Ammon's horn (tissue), 1 donor: ENCODE data around the gene CAMTA2.
"Not testable (repeated sequence)": the region's sequence is repeated elsewhere in the genome, so short reads cannot be mapped to it uniquely, and the experiment has no call there.

Experiments
- DNase-seq: peaks from one replicate; pipeline ENCODE4 v3.0.0-alpha.2; 2016; ENCODE audit warnings: low spot score

CAMTA2 gene, protein sequence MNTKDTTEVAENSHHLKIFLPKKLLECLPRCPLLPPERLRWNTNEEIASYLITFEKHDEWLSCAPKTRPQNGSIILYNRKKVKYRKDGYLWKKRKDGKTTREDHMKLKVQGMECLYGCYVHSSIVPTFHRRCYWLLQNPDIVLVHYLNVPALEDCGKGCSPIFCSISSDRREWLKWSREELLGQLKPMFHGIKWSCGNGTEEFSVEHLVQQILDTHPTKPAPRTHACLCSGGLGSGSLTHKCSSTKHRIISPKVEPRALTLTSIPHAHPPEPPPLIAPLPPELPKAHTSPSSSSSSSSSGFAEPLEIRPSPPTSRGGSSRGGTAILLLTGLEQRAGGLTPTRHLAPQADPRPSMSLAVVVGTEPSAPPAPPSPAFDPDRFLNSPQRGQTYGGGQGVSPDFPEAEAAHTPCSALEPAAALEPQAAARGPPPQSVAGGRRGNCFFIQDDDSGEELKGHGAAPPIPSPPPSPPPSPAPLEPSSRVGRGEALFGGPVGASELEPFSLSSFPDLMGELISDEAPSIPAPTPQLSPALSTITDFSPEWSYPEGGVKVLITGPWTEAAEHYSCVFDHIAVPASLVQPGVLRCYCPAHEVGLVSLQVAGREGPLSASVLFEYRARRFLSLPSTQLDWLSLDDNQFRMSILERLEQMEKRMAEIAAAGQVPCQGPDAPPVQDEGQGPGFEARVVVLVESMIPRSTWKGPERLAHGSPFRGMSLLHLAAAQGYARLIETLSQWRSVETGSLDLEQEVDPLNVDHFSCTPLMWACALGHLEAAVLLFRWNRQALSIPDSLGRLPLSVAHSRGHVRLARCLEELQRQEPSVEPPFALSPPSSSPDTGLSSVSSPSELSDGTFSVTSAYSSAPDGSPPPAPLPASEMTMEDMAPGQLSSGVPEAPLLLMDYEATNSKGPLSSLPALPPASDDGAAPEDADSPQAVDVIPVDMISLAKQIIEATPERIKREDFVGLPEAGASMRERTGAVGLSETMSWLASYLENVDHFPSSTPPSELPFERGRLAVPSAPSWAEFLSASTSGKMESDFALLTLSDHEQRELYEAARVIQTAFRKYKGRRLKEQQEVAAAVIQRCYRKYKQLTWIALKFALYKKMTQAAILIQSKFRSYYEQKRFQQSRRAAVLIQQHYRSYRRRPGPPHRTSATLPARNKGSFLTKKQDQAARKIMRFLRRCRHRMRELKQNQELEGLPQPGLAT

DNA sequence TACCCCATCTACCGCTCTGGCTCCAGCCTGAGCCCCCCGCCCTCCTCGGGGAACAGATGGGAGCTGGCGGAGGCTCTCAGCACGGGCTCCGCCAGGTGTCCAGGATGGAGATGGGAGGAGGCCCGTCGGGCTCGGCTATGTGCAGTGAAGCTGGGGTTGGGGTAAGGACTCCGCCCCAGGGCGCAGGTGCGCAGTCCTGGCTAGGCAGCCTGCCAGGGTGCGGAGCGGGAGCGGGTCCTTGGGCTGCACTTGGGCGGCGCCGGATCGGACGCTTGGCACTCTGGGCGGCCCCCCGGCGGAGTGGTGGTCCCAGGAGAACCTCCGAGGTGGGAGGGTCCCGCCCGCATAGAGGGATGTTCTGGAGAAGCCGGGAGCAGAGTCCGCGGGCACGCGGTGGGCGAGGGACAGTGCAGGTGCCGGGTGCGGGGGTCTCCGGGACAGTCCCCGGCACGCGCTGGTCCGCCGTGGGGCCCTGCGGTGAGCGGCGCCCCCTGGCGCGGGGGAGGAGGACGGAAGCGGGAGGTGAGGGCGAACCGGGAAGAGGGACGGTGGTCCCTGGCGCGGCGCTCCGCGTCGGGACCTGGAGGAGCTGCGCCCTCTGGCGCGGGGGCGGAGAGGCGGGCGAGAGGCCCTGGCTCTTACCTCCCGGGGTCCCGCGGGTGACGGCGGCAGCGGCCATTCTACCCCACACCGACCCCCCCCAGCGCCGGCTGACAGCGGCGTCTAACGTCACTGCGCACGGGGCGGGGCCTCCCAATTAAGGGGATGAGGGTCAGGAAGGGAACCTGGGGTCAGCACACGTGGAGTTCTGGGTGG is at the start of gene CAMTA2:
TSS of gene CAMTA2 (minus strand) at position 725 of the 816 bp plus-strand sequence. CDS start 1,453 bp downstream, outside the sequence.
- peak; percentile 93 for DNase-seq

DNA sequence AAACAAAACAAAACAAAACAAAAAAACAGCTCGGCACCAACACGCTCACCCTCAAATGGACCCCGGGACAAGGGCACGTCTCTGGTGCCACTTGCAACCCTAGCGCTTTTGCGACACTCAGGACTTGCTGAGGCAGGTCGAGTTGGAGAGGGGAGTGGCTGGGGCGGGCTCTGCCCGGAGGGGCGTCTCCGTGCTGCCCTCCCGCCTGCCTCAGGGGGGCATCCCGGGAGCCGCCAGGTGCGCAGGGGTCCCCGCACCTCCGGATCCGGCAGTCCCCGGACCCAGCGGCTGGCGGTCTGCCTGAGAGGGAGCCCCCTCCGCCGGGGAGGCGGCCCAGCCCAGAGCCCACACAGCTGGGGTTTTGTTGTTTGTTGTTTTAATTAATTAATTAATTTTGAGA is 47.8 kb upstream of the CAMTA2 start, which contains the start of gene SLC52A1:
TSS of gene SLC52A1 (minus strand) at position 112 of the 400 bp plus-strand sequence. CDS start 820 bp downstream, outside the sequence.
- no peak for DNase-seq

DNA sequence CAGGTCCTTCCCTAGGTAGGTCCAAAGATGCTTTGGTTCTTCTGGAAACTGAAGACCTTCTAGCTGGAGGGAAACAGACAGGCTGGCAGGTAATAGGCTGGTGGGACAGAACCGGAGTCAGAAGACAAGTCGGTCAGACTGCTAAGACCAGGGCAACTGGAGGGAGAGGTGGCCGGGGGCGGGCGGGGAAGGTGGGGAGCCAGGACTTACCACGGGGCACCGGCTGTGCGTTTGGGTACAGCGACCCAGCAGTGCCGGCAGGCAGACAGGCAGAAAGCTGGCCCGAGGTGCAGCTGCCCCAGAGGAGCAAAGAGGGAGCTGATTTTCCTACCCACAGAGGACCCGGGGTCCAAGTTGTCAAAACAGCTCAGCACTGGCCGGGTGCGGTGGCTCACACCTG is 47.2 kb upstream of the CAMTA2 start:
- DNase-seq: no peak

DNA sequence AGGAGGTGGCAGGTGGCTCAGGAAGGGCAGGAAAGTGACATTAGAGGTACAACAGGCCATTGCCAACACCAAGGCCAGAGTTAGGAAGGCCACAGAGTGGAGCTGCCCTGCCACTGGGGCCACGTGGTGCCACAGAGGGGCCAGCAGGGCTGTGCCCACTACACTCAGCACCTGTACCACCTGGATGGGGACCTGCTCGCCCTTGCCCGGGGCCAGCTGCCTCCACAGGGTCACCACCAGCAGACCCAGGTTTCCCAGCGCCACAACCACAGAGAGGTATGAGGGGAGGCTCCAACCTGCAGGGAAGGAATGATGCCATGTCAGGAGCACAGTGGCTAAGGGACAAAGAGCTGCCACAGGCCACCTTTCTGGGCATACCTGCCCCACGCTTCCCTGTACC is 46.6 kb upstream of the CAMTA2 start:
- DNase-seq: no peak

DNA sequence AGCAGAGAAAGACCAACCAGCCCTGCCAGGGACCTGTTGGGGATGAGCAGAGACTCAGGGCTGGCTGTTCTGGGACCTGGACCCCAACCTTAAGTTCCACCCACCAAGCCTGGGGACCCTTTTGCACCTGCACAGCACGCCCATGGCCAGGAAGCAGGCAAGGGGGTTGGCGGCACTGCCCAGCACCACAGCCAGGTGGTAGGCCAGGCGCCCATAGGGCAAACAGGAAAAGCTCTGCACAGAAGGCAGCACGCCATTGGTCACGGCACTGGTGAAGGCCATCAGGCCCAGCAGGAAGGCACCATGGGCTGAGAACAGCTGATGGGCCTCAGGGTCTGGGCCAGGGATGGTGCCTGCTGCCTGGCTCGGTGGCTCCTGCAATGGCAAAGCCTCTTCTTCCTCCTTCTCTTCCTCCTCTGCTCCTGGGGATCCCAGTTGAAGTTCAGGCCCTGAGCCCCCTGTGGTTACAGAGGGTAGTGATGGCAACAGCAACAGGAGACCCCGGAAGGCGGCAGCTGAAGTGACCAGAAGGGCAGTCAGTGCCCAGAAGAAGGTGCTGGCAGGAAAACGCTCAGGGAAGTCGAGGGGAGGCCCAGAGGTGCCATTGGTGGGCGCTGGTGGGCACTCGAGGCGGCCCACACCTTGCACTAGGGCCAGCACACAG is 46.0 kb upstream of the CAMTA2 start:
- no peak for DNase-seq

DNA sequence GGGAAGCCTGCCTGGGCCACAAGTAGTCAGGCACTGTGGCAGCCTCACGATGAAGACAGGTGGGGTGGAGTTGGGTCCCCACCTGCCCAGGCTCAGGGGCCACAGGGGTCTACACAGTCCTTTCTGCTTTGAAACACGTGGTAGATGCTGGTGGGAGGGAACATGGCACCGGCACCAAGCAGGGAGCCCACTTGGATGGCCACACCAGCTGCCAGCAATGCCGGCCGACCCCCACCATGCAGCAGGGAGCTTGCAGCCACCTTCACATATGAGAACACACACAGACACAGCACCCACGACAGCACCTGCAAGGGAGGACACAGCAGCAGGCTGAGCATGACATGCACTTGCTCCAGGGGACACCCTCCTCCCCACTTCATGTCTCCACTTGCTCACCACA is 45.4 kb upstream of the CAMTA2 start:
- no peak for DNase-seq

DNA sequence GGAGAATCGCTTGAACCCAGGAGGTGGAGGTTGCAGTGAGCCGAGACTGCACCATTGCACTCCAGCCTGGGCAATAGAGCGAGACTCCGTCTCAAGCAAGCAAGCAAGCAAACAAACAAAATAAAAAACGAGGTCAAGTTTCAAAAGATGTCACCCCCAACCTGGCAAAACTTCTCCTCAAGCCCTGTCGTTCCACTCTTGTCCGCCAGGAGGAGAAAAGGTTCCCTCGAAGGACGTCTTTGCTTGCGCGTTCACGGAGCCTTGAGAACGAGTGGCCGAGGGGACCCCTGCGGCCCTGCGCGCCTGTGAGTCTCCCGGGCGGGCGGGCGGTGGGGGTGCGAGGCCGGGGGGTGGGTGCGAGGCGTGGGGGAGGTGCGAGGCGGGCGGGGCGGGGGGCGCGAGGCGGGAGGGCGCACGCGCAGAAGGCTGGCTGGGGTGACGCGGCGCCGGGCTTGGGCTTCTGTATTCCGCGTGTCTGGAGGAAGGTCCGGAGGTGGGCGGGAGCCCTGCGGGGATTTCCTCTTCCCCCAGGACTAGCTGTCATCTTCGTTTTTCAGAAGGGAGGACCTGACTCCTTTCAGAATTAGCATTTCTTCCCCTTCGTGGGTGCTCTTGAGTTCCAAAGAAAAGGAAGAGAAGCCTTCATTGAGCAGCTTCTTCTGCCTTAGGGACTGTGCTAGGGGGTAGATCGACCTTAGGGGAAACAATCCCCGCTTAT is 44.0 kb upstream of the CAMTA2 start:
- peak; percentile 74 for DNase-seq

DNA sequence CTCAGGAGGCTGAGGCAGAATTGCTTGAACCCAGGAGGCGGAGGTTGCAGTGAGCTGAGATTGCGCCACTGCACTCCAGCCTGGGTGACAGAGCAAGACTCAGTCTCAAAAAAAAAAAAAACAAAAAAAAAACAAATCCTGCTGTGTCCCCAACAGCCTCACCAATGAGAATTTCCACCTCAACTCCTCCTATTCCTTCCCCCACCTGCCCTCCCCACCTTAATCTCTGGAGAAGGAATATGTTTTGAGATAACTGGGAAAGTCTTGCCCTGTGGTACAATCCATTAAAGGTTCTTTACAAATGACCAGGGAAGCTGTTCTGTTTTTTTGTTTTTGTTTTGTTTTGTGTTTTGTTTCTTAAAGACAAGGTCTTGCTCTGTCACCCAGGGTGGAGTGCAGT is 42.7 kb upstream of the CAMTA2 start:
- not testable (repeated sequence) for DNase-seq

DNA sequence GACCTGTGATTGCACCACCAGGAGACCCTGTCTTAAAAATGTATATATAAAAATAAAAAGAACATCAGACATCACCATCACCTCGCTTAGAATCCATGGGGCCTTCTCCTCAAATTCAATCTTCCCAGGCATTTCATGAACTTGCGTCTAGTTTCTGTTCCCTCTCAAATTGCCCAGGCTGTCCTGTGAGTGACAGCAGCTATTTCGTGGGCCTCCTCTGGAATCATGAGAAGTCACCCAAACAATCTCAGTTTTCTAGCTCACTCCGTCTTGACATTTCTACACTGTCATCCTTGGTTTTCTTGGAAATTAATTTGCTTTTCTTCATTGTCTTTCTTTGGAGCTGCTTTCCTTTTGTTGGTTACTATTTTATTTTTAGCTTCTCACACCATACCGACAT is 40.4 kb upstream of the CAMTA2 start:
- no peak for DNase-seq

DNA sequence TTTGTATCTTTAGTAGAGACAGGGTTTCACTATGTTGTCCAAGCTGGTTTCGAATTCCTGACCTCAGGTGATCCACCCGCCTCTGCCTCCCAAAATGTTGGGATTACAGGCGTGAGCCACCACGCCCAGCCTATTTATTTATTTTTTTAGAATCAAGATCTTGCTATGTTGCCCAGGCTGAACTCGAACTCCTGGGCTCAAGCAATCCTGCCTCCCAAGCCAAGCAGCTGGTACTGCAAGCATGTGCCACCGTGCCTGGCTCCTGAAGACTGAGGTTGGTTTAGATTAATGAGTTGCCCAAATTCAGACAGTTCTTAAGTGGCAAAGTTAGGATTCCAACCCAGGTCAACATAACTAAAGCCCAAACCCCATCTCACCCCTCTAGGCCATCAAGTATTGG is 39.8 kb upstream of the CAMTA2 start:
- no peak for DNase-seq

DNA sequence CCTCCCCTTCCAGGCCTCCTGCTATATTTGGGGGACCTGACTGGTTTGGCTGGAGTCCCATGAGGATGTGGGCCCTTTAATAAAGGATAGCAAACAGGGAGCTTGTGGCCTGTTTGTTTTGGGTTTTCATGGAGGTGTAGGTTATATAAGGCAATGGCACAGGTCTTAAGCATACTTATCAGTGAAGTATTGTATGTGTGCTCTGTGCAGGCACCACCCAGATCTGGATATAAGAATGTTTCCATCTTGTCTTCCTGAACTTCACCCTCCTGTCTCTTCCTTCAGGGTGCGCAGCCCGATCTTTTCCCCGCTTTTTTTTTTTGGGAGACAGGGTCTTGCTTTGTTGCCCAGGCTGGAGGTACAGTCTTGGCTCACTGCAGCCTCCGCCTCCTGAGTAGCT is 37.1 kb upstream of the CAMTA2 start:
- no peak for DNase-seq

DNA sequence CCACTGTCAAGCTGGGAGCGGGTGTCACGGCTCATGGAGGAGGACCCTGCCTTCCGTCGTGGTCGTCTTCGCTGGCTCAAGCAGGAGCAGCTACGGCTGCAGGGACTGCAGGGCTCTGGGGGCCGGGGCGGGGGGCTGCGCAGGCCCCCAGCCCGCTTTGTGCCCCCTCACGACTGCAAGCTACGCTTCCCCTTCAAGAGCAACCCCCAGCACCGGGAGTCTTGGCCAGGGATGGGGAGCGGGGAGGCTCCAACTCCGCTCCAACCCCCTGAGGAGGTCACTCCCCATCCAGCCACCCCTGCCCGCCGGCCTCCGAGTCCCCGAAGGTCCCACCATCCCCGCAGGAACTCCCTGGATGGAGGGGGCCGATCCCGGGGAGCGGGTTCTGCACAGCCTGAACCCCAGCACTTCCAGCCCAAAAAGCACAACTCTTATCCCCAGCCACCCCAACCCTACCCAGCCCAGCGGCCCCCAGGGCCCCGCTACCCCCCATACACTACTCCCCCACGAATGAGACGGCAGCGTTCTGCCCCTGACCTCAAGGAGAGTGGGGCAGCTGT is 36.2 kb upstream of the CAMTA2 start:
- no peak for DNase-seq

DNA sequence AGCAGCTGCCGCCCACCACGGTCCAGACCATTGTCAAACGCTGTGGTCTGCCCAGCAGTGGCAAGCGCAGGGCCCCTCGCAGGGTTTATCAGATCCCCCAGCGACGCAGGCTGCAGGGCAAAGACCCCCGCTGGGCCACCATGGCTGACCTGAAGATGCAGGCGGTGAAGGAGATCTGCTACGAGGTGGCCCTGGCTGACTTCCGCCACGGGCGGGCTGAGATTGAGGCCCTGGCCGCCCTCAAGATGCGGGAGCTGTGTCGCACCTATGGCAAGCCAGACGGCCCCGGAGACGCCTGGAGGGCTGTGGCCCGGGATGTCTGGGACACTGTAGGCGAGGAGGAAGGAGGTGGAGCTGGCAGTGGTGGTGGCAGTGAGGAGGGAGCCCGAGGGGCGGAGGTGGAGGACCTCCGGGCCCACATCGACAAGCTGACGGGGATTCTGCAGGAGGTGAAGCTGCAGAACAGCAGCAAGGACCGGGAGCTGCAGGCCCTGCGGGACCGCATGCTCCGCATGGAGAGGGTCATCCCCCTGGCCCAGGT is 34.8 kb upstream of the CAMTA2 start:
- DNase-seq: no peak

DNA sequence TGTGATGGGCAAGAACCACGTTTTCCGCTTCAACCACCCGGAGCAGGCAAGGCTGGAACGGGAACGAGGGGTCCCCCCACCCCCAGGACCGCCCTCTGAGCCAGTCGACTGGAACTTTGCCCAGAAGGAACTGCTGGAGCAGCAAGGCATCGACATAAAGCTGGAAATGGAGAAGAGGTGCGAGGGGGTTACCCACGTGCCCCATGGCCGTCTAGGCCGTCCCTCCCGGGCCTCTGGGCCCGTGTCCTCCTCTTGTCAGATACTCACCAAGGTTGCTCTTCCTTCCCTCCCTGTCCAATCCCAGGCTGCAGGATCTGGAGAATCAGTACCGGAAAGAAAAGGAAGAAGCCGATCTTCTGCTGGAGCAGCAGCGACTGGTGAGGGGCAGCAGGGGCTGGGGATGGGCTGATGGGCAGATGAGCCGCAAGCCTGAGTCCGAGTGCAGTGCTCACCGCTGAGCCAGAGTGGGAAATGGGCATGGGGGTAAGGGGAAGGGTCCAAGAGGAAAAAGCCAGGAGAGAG is 33.1 kb upstream of the CAMTA2 start:
- no peak for DNase-seq

DNA sequence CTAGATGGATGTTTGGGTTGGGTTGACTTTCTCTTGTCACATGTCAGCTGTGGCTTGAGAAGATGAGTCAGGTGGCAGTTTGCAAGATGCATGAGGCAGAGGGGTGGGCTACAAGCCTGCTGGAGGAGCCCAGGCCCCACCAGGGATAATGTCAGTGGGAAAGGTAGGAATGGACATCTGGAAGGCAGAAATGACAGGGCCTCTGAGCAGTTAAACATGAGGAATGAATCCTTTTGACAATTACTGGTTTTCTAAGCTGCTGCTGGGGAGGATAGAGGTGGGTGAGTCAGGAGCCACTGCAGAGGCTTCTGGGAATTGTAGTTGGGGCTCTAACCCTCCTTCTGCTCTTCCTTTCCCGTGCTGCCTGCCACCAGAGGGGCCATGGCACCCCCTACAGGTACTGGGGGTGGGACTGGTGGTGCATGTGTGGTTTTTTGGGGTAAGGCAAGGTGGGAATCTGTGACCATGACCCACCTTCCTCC is 32.0 kb upstream of the CAMTA2 start:
- no peak for DNase-seq

DNA sequence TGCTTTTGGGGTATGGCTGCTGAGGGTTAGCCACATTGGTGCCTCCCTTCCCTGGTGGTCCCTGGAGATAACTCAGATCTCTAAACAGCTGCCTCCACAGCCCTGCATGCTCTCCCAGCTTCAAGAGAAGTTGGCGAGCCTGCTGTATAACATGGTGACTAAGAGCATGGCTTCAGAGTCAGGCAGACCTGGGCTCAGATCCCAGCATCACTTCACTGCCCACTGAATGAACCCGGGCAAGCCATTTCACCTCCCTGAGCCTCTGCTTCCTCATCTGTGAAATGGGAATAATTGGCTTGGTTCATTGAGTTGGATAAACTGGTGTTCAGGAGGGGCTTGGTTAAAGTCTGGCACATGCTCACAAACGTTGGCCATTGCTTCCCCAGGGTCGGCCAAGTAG is 26.9 kb upstream of the CAMTA2 start:
- no peak for DNase-seq

DNA sequence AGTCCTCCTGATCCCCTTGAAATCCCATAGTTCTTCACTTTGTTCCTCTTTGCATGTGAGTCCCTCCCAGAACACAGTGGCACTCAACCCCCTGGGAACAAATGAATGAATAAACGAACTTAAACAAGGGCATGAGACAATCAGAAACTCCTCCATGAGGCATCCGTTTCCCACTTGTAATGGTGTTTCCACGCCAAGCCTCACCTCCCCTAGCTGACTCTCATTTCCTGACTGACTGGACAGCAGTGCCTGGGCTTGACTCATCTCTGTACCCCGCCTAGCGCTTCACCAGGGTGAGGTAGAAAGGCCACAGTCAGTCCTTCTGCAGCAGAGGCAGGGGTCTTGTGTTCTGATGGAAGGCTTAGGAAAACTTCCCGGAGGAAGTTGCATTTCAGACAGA is 24.5 kb upstream of the CAMTA2 start:
- DNase-seq: no peak

DNA sequence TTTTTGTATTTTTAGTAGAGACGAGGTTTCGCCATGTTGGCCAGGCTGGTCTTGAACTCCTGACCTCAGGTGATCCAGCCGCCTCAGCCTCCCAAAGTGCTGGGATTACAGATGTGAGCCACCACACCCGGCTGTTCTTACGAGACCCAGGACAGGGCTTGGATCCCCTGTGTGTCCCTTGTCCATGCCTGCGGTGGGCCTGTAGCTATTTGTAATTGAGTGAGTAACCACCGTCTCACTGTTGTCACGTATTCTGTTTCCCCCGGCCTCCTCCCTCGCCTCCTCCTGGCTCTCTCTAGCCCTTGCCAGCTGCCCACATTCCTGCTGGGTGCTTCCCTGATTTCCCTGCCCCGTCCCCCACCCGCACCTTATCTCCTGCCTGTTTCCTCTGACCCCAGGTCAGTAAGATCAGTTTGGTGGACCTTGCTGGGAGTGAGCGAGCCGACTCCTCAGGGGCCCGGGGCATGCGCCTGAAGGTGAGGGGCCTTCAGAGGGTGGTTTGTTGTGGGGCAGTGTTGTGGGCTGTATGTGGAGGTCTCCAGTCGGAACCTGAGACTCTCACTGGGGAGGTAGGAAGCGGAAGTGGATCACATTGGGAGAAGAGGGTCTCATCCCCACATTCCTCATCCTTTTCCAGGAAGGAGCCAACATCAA is 15.9 kb upstream of the CAMTA2 start:
- no peak for DNase-seq
